SU-DHL-6 (cell line): ENCODE data around the gene SBF1.

ENCODE experiments used
- EZH2phosphoT487 ChIP-seq: fragments of 200-600 bp; sonication (generic), shearing (Covaris generic); conservative IDR thresholded peaks from 2 replicates; pipeline ENCODE4 v1.6.1; 2018; ENCODE audit warnings: mild to moderate bottlenecking, antibody characterized with exemption, low read length, moderate library complexity, mixed read lengths
- TF ChIP-seq, protein P1 (sequence below): fragments of 200-600 bp; sonication (generic); IDR thresholded peaks from one replicate; pipeline ENCODE4 v1.5.1; 2017; ENCODE audit warnings: antibody characterized with exemption, mild to moderate bottlenecking, low read length, moderate library complexity; ENCODE audit not compliant: insufficient read depth, poor library complexity, severe bottlenecking

DNA sequence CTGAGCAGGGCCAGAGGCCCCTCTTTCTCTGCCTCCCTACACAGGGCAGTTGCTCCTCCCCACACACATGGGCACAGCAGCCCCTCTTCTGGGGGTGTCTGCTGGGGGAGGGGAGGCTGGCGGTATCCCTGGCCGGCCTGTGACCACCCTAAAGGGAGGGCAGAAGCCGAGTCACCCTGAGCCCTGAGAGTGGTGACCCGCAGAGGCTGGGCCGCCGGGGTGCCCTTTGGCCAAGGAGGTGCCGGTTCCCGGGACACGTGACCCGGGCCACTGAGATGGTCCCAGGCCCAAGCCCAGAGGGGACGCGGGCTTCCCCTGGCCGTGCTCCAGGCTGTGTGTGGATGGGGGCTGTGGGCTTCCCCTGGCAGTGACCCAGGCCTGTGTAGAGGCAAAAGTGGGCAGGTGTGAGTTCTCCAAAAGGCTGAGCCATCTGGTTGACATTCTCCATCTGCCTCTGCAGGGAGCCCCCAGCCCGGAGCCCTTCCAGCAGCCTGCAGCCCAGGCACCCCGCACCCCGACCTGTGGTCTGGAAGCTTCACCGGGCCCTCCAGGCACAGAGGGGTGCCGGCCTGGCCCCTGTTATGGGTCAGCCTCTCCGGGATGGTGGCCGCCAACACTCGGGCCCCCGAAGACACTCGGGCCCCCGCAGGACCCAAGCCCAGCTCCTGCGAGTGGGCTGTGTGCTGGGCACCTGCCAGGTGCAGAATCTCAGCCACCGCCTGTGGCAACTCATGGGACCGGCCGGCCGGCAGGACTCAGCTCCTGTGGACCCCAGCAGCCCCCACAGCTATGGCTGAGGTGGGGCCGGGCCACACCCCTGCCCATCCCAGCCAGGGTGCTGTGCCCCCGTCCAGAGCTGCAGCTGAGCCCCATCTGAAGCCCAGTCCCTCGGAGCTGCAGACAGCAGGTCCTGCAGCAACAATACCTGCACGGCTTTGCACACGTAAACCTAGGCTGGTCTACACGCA is 7.6 kb upstream of the SBF1 start:
- TF ChIP-seq, protein P1, sequence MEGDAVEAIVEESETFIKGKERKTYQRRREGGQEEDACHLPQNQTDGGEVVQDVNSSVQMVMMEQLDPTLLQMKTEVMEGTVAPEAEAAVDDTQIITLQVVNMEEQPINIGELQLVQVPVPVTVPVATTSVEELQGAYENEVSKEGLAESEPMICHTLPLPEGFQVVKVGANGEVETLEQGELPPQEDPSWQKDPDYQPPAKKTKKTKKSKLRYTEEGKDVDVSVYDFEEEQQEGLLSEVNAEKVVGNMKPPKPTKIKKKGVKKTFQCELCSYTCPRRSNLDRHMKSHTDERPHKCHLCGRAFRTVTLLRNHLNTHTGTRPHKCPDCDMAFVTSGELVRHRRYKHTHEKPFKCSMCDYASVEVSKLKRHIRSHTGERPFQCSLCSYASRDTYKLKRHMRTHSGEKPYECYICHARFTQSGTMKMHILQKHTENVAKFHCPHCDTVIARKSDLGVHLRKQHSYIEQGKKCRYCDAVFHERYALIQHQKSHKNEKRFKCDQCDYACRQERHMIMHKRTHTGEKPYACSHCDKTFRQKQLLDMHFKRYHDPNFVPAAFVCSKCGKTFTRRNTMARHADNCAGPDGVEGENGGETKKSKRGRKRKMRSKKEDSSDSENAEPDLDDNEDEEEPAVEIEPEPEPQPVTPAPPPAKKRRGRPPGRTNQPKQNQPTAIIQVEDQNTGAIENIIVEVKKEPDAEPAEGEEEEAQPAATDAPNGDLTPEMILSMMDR: no peak
- TF ChIP-seq EZH2phosphoT487: no peak
